Measurements from ENCODE around the gene GFOD2. TPM values are rescaled to one million over a fixed set of nuclear protein-coding genes. Genes with fewer than 3 reads are reported as not detected.

GFOD2 gene
- total and polyA plus RNA-seq, 2 of the 8 experiments (the other 6 are each of a cell fraction or from before 2014, with no cell fraction given), result 21.4 to 33.2 TPM

GRCh38 chr16:67752641-67753040 lies 33.5 kb upstream of the GFOD2 start (continued):
- TF ChIP-seq CHD7 (IDR thresholded peaks at IDR 0.05; ENCODE audit: insufficient replicate concordance, low read length) (no peak), RFX5 (IDR thresholded peaks at IDR 0.05; ENCODE audit: borderline replicate concordance, low read depth, low read length) (no peak), USF2 (IDR thresholded peaks at IDR 0.05; ENCODE audit: low read length) (no peak), KDM4A (IDR thresholded peaks at IDR 0.05; ENCODE audit: low read depth, low read length, severe bottlenecking) (no peak)

All from H1 (cell line).